Transverse colon (tissue), 4 donors: Measurements from ENCODE around the gene PGGHG.
A peak's percentile ranks its signal among the peaks of the same experiment; 100 is the strongest.

Experiments used
- CTCF ChIP-seq, 5 experiments: fragments of 200-600 bp in 3 of 5; fragments of 450-650 bp in 2 of 5; sonication (generic) in 3 of 5; IDR thresholded peaks; 1 replicate in 2 of 5; 2 replicates in 3 of 5; pipeline ENCODE4 v1.5.1; 2016 to 2017; ENCODE audit warnings: antibody characterized with exemption in 5 of 5, inconsistent platforms in 3 of 5, mild to moderate bottlenecking in 2 of 5, moderate library complexity in 1 of 5
- EP300 ChIP-seq: sonication (generic); formaldehyde crosslinking; IDR thresholded peaks from one replicate; pipeline ENCODE4 v1.6.1; 2017; ENCODE audit warnings: antibody characterized with exemption, low read depth
- POLR2A ChIP-seq: fragments of 450-650 bp; IDR thresholded peaks from one replicate; pipeline ENCODE4 v1.6.1; 2016; ENCODE audit warnings: antibody characterized with exemption, mild to moderate bottlenecking, moderate library complexity
- POLR2AphosphoS5 ChIP-seq, 3 donors: sonication (generic); formaldehyde crosslinking; IDR thresholded peaks; one replicate each; pipeline ENCODE4 v1.6.1; 2016; ENCODE audit warnings: antibody characterized with exemption in 3 of 3

GRCh38 chr11:257766-258493 is 31.0 kb upstream of the PGGHG start:
- no peak for TF ChIP-seq POLR2AphosphoS5 (IDR thresholded peaks at IDR 0.05)
- TF ChIP-seq CTCF (IDR thresholded peaks at IDR 0.05) = peak in 1 of 5 experiments; percentile 7
- no peak for TF ChIP-seq EP300
- no peak for TF ChIP-seq POLR2A
